GM10266 (cell line): ENCODE results near the gene MAML3.

Experiments used
- DNase-seq: peaks from one replicate; pipeline ENCODE4 v3.0.0; 2012; ENCODE audit errors: extremely low spot score
- CTCF ChIP-seq: IDR thresholded peaks from 2 replicates; pipeline ENCODE4 v1.5.1; 2012; ENCODE audit warnings: mild to moderate bottlenecking, low read depth; ENCODE audit not compliant: control insufficient read depth, insufficient read depth; ENCODE audit errors: missing control alignments

The MAML3 gene

DNA sequence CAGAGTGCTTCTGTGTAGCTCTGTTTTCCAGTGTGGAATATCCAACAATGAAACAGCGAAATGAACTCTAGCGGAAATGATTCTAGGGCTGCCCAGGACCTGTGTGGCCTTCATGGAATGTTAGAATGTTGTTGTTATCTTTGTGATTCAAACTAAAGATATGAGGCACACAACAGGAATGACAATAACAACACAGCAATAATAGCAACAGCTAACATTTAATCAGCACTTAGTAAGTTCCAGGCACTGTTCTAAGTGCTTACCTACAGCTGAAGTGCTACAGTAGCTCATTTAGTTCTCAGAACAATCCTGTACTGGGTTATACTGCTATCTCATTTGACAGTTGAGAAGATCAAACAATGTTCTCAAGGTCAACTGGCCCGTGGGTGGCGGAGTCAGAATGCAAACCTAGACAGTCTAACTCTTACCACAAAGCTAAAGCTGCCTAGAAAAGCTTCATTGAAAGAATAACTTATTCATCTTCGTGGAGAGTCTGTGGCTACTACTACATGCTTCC is 63.7 kb downstream of the MAML3 start:
- TF ChIP-seq CTCF = no peak
- DNase-seq = no peak

GRCh38 chr4:140089216-140089615 is 64.8 kb downstream of the MAML3 start:
- no peak for TF ChIP-seq CTCF
- no peak for DNase-seq

- no peak for DNase-seq
- no peak for TF ChIP-seq CTCF
These were observed 65.5 kb downstream of the MAML3 start for GRCh38 chr4:140088323-140088967.

DNA sequence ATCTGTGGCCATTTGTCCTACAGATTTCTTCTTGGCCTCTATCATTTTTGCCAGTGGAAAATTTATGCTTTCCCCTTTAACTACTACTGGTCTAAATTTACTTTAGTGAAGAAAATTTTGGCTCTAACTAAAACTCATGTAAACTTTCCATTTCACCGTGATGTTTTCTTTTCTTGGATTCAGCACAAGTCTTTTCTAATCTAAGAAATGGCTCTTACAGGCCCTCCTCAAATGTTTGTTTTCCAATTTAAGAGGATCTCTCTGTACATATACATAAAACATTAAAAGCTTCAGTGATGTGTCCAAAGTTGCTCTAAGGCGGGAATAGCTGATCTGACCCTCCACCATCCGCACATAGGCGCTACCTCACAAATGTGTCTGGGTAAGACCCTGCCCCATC is 68.1 kb downstream of the MAML3 start:
- no peak for DNase-seq
- no peak for TF ChIP-seq CTCF

GRCh38 chr4:140085062-140085622 is 68.8 kb downstream of the MAML3 start:
- TF ChIP-seq CTCF = no peak

DNA sequence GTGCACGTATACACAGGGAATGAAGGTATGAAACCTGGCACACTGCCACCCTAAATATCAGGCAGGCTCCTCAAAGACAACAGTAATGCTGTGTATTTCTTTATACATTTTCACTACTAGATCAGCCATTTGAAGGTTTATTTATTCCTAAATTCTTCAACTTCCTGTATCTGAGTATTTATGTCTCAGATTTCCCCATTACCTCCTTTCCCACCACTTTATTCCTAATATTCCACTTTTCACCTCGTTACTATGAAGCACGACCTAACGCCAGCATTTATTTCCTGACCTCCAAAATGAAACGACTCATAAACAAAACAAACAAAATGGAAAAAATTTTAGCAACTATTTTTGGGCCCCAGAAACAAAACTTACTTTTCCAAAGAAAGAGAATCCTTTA is 69.6 kb downstream of the MAML3 start:
- DNase-seq = no peak
- TF ChIP-seq CTCF = no peak

More at GRCh38 chr4:140085062-140085622, 68.8 kb downstream of the MAML3 start:
- no peak for DNase-seq

- DNase-seq = no peak
- no peak for TF ChIP-seq CTCF
These were observed 71.6 kb downstream of the MAML3 start for GRCh38 chr4:140082391-140082755.
